ENCODE data around the gene TAL1.
"Not testable (repeated sequence)": the region's sequence is repeated elsewhere in the genome, so short reads cannot be mapped to it uniquely, and the experiment has no call there.

TAL1 gene

DNA sequence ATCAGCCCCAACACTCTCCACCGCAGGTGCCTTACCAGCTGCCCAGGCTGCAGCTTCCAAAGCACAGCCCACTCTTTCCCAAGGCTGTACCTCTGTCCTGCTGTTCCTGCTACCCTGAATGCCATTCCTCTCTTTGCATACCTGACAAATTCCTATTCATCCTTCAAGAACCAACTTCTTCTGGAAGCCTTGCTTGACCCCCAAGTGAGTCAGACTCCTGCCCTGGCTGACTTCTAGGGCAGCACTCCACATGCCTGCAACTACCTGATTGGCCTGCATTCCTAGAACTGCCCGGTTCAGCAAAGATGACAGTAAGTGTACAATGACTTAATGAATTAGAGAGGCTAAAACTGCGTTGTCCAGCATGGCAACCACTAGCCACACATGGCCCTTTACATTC is 21.4 kb downstream of the TAL1 start:
- no peak for DNase-seq

GRCh38 chr1:47209725-47210325 is 22.2 kb downstream of the TAL1 start:
- no peak for DNase-seq

DNA sequence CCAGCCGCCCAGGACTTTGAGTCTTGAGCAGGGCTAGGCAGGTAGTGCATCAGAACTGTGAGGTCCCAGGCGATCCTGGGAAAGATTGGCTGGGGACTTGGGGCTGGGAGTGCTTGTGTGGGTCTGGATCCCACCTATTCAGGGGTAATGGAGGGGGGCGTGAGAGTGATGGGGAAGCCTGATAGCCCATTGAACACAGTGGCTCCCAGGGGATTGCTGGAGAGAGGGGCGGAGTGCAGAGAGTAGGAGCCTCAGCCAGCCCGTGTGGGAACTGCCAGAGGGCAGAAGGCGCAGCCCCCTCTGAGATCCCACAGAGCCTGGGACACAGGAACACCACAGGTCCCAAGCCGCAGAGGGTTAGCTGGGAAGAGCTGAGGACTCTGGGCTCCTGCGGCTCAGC is 22.9 kb downstream of the TAL1 start:
- DNase-seq: no peak

DNA sequence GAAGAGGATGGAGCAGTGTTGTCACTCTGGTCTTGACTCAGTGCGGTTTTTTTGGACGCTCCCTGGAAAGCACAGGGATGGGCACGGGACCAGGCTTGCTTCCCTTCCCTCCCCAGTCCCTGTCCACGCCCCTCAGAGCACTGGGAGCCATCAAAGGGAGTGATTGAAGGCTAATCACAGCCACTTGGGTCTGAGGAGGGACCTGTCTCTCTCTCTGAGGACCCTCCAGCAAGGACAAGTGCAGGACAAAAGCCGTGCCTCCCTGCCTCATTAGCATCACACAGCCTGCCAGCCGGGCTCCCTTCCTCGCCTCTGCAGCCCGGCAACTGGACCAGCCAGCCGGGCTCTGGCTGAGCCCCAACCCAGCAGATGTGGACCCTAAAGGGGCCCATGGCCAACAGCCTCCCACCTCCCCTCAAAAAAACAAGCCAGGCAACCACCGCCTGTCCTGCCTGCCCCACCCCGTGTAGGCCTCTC is 23.6 kb downstream of the TAL1 start:
- no peak for DNase-seq

- DNase-seq: no peak
These were observed 24.1 kb downstream of the TAL1 start for GRCh38 chr1:47207803-47208373.

DNA sequence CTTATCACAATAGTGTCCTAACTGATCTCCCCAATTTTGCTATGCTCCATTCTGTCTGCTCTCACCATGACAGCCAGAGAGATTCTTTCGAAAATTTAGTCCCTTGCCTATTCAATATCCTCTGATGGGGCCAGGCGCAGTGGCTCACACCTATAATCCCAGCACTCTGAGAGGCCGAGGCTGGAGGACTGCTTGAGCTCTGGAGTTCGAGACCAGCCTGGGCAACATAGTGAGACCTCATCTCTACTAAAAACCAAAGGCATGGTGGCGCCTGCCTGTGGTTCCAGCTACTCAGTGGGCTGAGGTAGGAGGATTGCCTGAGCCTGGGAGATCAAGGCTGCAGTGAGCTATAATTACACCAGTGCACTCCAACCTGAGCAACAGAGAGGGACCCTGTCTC is 26.1 kb downstream of the TAL1 start:
- DNase-seq: no peak

DNA sequence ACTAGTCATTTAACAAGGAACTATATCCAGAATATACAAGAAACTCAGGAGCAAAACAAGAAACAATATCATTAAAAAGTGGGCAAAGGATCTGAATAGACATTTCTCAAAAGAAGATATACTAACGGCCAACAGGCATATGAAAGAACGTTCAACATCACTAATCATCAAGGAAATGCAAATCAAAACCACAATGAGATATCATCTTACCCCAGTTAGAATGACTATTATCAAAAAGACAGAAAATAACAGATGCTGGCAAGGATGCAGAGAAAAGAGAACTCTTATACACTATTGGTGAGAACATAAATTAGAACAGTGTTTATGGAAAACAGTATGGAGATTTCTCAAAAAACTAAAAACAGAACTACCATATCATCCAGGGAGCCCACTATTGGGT is 28.5 kb downstream of the TAL1 start:
- DNase-seq: not testable (repeated sequence)

DNA sequence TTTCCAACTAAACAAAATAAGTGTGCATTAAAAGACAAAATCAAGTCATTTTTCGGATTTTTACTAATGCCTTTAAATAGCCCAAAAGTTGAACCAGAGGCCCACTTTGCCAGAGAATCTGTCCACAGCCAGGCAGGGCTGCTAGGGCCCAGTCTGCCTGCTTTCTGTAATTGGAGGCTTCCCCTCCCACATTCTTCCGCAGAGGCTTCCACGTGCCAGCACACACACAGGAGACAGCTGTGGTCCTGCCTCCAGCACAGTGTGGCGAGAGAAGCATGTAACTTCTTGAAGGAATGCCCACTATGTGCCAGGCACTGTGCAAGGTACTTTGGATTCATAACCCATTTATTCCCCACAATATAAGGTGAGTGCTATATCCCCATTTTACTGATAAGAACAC is 30.8 kb downstream of the TAL1 start:
- no peak for DNase-seq

DNA sequence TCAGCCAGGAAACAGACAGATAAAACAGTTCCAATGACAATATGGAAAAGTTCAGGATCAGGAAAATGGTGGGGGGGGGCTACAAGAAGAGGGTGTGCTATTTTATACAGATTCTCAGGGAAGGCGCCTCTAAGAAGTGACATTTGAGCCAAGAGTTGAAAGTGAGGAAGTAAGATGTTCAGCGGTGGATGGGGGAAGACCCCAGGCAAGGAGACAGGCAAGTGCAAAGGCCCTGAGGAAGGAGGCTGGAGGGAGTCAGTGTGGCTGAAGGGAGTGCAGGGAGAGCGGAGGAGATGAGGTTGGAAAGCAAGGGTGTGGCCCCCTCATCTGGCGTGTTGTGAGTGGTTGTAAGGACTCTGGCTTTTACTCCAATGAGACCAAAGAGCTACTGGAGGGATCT is 33.8 kb downstream of the TAL1 start:
- no peak for DNase-seq

- DNase-seq: no peak
These were observed 35.4 kb downstream of the TAL1 start for GRCh38 chr1:47196622-47197021.

GRCh38 chr1:47195981-47196380 is 36.0 kb downstream of the TAL1 start:
- not testable (repeated sequence) for DNase-seq

DNA sequence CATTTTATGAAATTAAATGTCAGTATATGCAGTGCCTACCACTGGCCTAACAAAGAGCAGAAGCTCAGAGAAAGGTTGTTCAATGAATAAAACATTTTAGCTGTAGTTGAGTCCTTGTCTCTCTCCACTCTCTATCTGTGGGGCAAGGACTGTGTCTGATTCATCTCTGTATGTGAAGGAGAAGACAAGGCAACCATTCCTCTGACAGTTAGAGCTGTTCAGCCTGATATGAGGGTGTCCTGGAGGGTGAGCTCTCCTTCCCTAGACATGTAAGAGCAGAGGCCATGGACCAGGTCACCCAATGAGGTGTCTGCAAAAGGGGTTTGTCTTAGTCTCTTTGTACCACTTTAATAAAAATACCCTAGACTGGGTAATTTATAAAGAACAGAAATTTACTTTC is 37.7 kb downstream of the TAL1 start:
- no peak for DNase-seq

GRCh38 chr1:47193496-47193895 is 38.5 kb downstream of the TAL1 start:
- DNase-seq: not testable (repeated sequence)

DNA sequence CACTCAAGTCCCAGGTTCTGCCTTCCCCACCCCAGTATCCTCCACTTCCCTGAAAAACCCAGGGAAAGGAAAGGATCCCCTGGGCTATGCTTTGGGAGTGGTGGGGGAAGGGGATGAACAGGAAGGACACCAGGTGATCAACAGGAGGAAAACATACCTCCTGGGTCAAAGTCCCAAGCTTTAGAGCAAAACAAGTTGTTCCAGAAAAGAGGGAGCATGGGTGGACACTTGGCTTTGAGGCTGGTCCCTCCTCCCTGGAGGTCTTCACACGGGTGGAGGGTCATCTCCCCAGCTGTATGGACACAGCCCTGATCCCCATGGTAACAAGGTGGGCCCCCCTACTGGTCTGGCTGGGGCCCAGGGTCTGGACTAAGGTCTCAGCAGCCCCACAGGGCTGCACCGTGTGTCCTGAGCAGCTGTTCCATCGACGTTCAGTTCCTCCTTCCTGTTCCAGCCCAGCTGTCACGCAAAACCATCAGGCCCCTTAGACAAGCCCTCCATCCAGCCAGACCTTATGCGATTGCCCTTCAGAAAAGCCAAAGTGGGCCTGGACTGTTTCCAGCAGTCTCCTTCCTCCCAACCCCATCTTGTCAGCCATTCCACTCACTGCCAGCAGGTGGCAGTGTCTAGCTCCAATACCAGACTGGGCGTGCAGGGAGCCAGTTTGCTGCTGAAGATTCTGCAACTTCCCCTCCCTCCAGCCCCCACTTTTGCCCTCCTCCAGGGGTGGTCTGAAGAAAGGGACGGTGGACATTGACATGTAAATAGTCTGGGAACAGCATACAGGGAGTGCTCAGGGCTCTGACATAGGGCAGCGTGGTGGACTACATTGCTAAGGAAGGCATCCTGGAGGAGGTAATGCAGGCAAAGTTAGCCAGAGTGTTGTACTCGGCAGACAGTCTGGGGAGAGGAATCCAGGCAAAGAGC is 39.3 kb downstream of the TAL1 start:
- peak; percentile 21 for DNase-seq

DNA sequence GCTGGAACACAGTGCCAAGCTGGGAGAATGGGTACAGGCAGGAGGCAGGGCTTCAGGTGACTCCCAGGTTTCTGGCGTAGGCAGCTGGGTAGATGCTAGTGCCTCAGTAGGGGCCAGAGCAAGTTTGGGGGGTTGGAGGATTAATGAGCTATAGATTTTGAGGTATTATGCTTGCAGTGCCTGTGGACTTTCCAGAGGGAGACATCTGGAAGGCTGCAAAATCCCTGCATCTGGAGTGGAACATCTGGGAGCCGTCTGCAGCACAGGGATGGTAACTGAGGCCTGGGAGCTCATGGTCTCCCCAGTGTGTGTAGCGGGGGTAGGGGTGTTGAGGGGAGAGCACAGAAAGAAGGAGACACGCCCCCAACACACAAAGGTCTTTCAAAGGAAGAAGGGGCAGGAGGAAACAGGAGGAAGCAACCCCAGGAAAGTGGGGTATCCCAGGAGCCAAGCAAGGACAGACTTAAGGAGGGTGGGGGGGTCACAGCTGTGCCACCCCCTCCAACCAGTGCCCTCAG is 40.0 kb downstream of the TAL1 start:
- DNase-seq: no peak

GRCh38 chr1:47190857-47191256 is 41.2 kb downstream of the TAL1 start:
- no peak for DNase-seq

DNA sequence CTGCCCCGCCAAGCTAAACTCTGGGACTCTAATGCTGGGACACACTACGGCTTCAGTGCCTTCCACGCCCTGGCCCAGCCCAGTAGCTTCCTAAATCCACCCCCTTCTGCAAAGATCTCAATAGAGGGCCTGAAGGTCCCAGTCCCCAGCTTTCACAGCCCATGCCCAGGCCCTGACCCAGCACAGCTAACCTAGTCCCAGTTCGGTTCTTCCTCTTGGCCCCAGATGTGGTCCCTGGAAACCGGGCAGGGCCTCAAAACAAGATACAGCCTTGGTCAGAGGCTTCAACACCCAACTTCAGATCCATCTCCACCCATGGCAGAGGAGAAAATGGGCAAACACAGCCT is 41.5 kb downstream of the TAL1 start:
- DNase-seq: no peak

DNA sequence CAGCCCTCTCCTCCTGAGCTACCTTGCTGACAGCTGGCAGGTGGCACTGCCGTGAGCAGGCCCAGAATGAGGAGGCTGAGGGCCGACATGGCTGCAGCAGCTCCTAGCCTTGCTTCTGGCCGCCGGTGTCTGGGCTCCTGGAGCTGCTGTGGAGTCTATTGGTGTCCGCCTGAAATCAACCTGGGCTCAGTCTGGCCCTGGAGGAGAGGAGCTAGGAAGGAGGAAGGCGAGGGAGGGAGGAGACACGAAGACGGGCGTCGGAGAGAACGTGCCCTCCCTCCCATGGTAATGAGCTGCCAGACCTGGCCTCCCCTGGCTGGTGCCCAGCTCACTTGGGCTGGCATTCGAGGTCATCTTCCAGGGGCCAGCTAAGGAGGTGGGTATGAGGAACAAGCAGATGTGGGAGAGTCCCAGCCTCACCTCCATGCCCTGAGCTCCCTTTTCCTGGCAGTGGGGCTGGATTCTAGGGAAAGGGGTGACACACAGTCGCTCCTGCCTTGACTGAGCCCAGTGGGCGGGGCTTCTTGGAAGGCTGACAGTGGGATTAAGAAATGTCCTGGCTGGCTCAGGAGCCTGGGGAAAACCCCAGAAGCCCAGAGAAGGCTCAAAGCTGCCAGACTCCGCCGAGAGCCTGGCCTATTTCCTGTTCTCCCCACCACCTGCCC is 42.0 kb downstream of the TAL1 start, which contains the start of gene PDZK1IP1:
TSS of gene PDZK1IP1 (minus strand) at position 193 of the 665 bp plus-strand sequence. CDS start at position 89, 104 bp downstream.
- DNase-seq: no peak

DNA sequence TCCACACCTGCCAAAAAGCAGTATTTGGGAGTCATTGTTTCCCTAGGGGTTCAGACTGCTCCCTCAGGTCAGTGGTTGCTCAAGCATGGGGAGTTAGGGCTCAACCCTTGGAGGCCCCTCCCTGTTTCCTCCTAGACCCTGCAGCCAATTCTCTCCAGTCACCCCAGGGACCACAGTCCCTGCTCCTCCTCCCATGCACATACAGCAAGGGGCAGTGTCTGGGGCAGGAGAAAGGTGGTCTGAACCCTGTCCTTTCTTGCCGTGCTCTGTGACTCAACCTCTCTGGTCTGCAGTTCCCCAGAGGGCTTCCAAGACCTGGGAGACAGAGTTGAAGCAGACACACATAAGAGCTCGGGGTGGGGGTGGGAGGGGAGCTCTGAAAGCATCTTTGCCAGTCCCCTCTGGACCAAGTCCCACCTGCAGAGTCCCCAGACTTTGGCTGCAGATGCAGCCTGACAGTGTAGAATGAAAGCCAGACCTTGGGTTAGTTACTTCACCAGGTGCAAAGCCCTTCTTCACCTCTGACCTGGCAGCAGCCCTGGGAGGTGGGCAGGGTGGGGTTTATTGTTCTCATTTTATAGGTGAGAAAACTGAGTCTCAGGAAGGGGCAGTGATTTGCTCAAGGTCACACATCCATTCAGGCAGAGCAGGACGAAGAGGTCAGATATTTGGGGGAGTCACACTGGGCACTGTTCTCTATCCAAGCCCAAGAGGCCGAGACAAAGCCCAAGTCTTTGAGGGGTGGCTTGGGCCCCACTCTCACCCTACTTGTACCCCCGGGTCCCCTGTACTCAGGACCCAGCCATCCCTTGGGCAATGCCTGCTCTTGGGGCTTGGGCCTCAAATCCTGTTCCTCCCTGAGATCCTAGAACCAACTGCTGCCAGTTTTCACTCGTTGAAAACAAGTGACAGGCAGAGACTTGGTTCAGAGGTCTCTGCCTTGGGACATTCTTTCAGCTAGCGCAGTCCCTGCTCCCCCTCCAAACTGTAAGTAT is 42.9 kb downstream of the TAL1 start:
- no peak for DNase-seq

- no peak for DNase-seq
These were observed 44.1 kb downstream of the TAL1 start for GRCh38 chr1:47187926-47188250.

- DNase-seq: no peak
These were observed 44.6 kb downstream of the TAL1 start for GRCh38 chr1:47187231-47187925.

All from SHP77 treated with DMSO at 0.1 percent for 48 hours (cell line).